H9 (cell line): ENCODE results near the gene EPC2. TPM values are rescaled to one million over a fixed set of nuclear protein-coding genes. Genes with fewer than 3 reads are reported as not detected.

Source experiments
- DNase-seq: peaks from one replicate; pipeline ENCODE4 v3.0.0-alpha.2; 2017
- H2AFZ ChIP-seq: one replicate; pipeline ENCODE4 v1.6.1; 2013; ENCODE audit warnings: mild to moderate bottlenecking, low read length, control low read depth, moderate library complexity
- H2AK5ac ChIP-seq: 2 replicates; pipeline ENCODE4 v1.6.1; 2013; ENCODE audit warnings: low read length, control low read depth, mixed read lengths; ENCODE audit not compliant: insufficient read length
- H2BK120ac ChIP-seq: one replicate; pipeline ENCODE4 v1.6.1; 2013; ENCODE audit warnings: low read depth, mild to moderate bottlenecking, low read length, control low read depth, inconsistent platforms; ENCODE audit not compliant: poor library complexity, severe bottlenecking
- H2BK12ac ChIP-seq: 2 replicates; pipeline ENCODE4 v1.6.1; 2013; ENCODE audit warnings: low read length, control low read depth, mixed read lengths, low read depth; ENCODE audit not compliant: insufficient read length
- H2BK15ac ChIP-seq: 2 replicates; pipeline ENCODE4 v1.6.1; 2013; ENCODE audit warnings: low read depth, low read length, control low read depth
- H2BK20ac ChIP-seq: one replicate; pipeline ENCODE4 v1.6.1; 2013; ENCODE audit warnings: low read depth, mild to moderate bottlenecking, low read length, control low read depth, inconsistent platforms; ENCODE audit not compliant: poor library complexity, severe bottlenecking
- H2BK5ac ChIP-seq: 2 replicates; pipeline ENCODE4 v1.6.1; 2013; ENCODE audit warnings: low read length, control low read depth, mixed read lengths; ENCODE audit not compliant: insufficient read length
- H3K14ac ChIP-seq: 2 replicates; pipeline ENCODE4 v1.6.1; 2013; ENCODE audit warnings: low read length, control low read depth; ENCODE audit not compliant: insufficient read depth
- H3K18ac ChIP-seq: 2 replicates; pipeline ENCODE4 v1.6.1; 2013; ENCODE audit warnings: low read depth, mild to moderate bottlenecking, mixed read lengths, low read length, control low read depth; ENCODE audit not compliant: insufficient read length
- H3K23ac ChIP-seq: 2 replicates; pipeline ENCODE4 v1.6.1; 2013; ENCODE audit warnings: low read length, control low read depth, mixed read lengths, low read depth; ENCODE audit not compliant: insufficient read length
- H3K23me2 ChIP-seq: 2 replicates; pipeline ENCODE4 v1.6.1; 2013; ENCODE audit warnings: low read depth, mild to moderate bottlenecking, mixed read lengths, low read length, control low read depth; ENCODE audit not compliant: insufficient read length, poor library complexity, severe bottlenecking
- H3K27ac ChIP-seq: 2 replicates; pipeline ENCODE4 v1.5.1; 2013; ENCODE audit warnings: low read length, control low read depth, mixed read lengths, low read depth; ENCODE audit not compliant: insufficient read length
- H3K27me3 ChIP-seq: 2 replicates; pipeline ENCODE4 v1.6.1; 2013; ENCODE audit warnings: low read length, control low read depth, inconsistent platforms; ENCODE audit not compliant: insufficient read depth
- H3K4ac ChIP-seq: 2 replicates; pipeline ENCODE4 v1.6.1; 2013; ENCODE audit warnings: low read depth, mild to moderate bottlenecking, control low read depth, inconsistent platforms, low read length, moderate library complexity
- H3K4me1 ChIP-seq: 2 replicates; pipeline ENCODE4 v1.6.1; 2013; ENCODE audit warnings: low read length, control low read depth, inconsistent platforms; ENCODE audit not compliant: insufficient read depth
- H3K4me2 ChIP-seq: 2 replicates; pipeline ENCODE4 v1.6.1; 2013; ENCODE audit warnings: low read length, control low read depth, mixed read lengths; ENCODE audit not compliant: insufficient read length, insufficient read depth
- H3K56ac ChIP-seq: 2 replicates; pipeline ENCODE4 v1.6.1; 2013; ENCODE audit warnings: low read depth, mild to moderate bottlenecking, mixed read lengths, low read length, control low read depth; ENCODE audit not compliant: insufficient read length
- H3K79me1 ChIP-seq: 2 replicates; pipeline ENCODE4 v1.6.1; 2013; ENCODE audit warnings: low read depth, mild to moderate bottlenecking, moderate library complexity, low read length, control low read depth, inconsistent platforms; ENCODE audit not compliant: insufficient read depth, poor library complexity, severe bottlenecking
- H3K79me2 ChIP-seq: 2 replicates; pipeline ENCODE4 v1.6.1; 2013; ENCODE audit warnings: low read length, control low read depth, inconsistent platforms; ENCODE audit not compliant: insufficient read depth
- H3K9ac ChIP-seq: 2 replicates; pipeline ENCODE4 v1.6.1; 2013; ENCODE audit warnings: low read length, control low read depth, mixed read lengths; ENCODE audit not compliant: insufficient read length; ENCODE audit errors: extremely low read depth
- H3K9me3 ChIP-seq: one replicate; pipeline ENCODE4 v1.6.1; 2013; ENCODE audit warnings: low read depth, low read length, inconsistent platforms; ENCODE audit not compliant: control insufficient read depth
- H3T11ph ChIP-seq: one replicate; pipeline ENCODE4 v1.6.1; 2013; ENCODE audit warnings: mild to moderate bottlenecking, low read length, control low read depth, inconsistent platforms
- H4K20me1 ChIP-seq: one replicate; pipeline ENCODE4 v1.6.1; 2013; ENCODE audit not compliant: control insufficient read depth, insufficient read length, insufficient read depth
- H4K5ac ChIP-seq: 2 replicates; pipeline ENCODE4 v1.6.1; 2013; ENCODE audit warnings: low read depth, mild to moderate bottlenecking, mixed read lengths, low read length, control low read depth; ENCODE audit not compliant: insufficient read length
- H4K8ac ChIP-seq: replicated peaks from 2 replicates; pipeline ENCODE4 v1.6.1; 2013; ENCODE audit warnings: low read length, control low read depth, mixed read lengths, low read depth; ENCODE audit not compliant: insufficient read length
- H4K91ac ChIP-seq: 2 replicates; pipeline ENCODE4 v1.6.1; 2013; ENCODE audit warnings: low read depth, mild to moderate bottlenecking, moderate library complexity, mixed read lengths, low read length, control low read depth; ENCODE audit not compliant: insufficient read length
- H3K27ac Mint-ChIP-seq, 3 experiments: 2 replicates in 2 of 3; 3 replicates in 1 of 3; pipeline ENCODE4 v1.8.0; 2020 to 2021; ENCODE audit warnings: mixed read lengths in 3 of 3, mild to moderate bottlenecking in 1 of 3, moderate library complexity in 1 of 3
- H3K27me3 Mint-ChIP-seq: 2 replicates; pipeline ENCODE4 v1.8.0; 2021; ENCODE audit warnings: low read depth, mild to moderate bottlenecking, moderate library complexity, mixed read lengths
- H3K36me3 Mint-ChIP-seq, 3 experiments: 2 replicates in 2 of 3; 3 replicates in 1 of 3; pipeline ENCODE4 v1.8.0; 2020 to 2021; ENCODE audit warnings: low read depth in 3 of 3, mixed read lengths in 3 of 3; ENCODE audit not compliant: insufficient read depth in 1 of 3
- H3K4me1 Mint-ChIP-seq, 2 experiments: 2 replicates each; pipeline ENCODE4 v1.8.0; 2020; ENCODE audit warnings: mixed read lengths in 2 of 2
- H3K4me3 Mint-ChIP-seq, 2 experiments: 2 replicates in 1 of 2; 3 replicates in 1 of 2; pipeline ENCODE4 v1.8.0; 2020 to 2021; ENCODE audit warnings: mild to moderate bottlenecking in 2 of 2, mixed read lengths in 2 of 2, moderate library complexity in 1 of 2
- H3K9me3 Mint-ChIP-seq, 2 experiments: 2 replicates in 1 of 2; 3 replicates in 1 of 2; pipeline ENCODE4 v1.8.0; 2020; ENCODE audit warnings: mild to moderate bottlenecking in 2 of 2, mixed read lengths in 2 of 2, moderate library complexity in 1 of 2
- CTCF ChIP-seq: fragments of 200-600 bp; sonication (generic); conservative IDR thresholded peaks from 3 replicates; pipeline ENCODE4 v1.8.0; 2021; ENCODE audit warnings: antibody characterized with exemption, mild to moderate bottlenecking
- whole genome bisulfite sequencing: extraction: QIAGEN DNeasy Blood & Tissue Kit; methylation state at CpG from one replicate; pipeline ENCODE4 v1.1.7; 2013; ENCODE audit warnings: missing lambda C conversion rate, low lambda C conversion rate, mixed read lengths; ENCODE audit not compliant: insufficient read length; ENCODE audit errors: extremely low coverage; 5-methylcytosine and 5-hydroxymethylcytosine counted together
- total RNA-seq: library from RNA; stranded (reverse); gene quantifications from 2 replicates; pipeline ENCODE4 v1.2.1, GENCODE V29; 2021

EPC2 gene
- total RNA-seq, 1 experiment from 2014 or later: 31.3 TPM

- Mint-ChIP-seq H3K4me1 (no peaks in the 10 kb centered on the region; a peak in 1 of 4 replicates), H3K36me3 (peaks cover 0 to 2% (median 0%) of the 10 kb centered on the region in 3 experiments; a peak in 1 of 7 replicates), H3K4me3 (no peak overlapping the region), H3K27ac (no peak overlapping the region), H3K9me3 (peaks cover 0 to 3% of the 10 kb centered on the region in 2 experiments; a peak in 1 of 5 replicates), H3K27me3 (peaks cover 3% of the 10 kb centered on the region)
- no peak overlapping the region for H3K9ac ChIP-seq
- no peak overlapping the region for H3T11ph ChIP-seq
- no peak overlapping the region for H3K14ac ChIP-seq
- H3K23ac ChIP-seq: no peak overlapping the region
- WGBS: no CpG with 5 or more reads among the region's 3 CpGs
- no peak overlapping the region for H4K8ac ChIP-seq
- H4K5ac ChIP-seq: no peak overlapping the region
- no peak overlapping the region for H2BK12ac ChIP-seq
- H3K4me2 ChIP-seq: no peak overlapping the region
- H2AFZ ChIP-seq: no peak overlapping the region
- no peak for TF ChIP-seq CTCF
- no peak for DNase-seq
- H2BK20ac ChIP-seq: no peak overlapping the region
- no peak overlapping the region for H3K4ac ChIP-seq
- no peak overlapping the region for H3K27ac ChIP-seq
- no peaks in the 10 kb centered on the region for H3K27me3 ChIP-seq
- H3K23me2 ChIP-seq: no peaks in the 10 kb centered on the region
- H2AK5ac ChIP-seq: no peak overlapping the region
- no peak overlapping the region for H2BK120ac ChIP-seq
- H4K91ac ChIP-seq: no peak overlapping the region
- H3K18ac ChIP-seq: no peak overlapping the region
- no peaks in the 10 kb centered on the region for H3K79me2 ChIP-seq
- no peak overlapping the region for H3K56ac ChIP-seq
- H2BK5ac ChIP-seq: no peak overlapping the region
- no peak overlapping the region for H2BK15ac ChIP-seq
- H4K20me1 ChIP-seq: no peaks in the 10 kb centered on the region
- H3K4me1 ChIP-seq: no peaks in the 10 kb centered on the region; the same call in 1 of the 2 replicates
- no peaks in the 10 kb centered on the region for H3K79me1 ChIP-seq
- H3K9me3 ChIP-seq: no peaks in the 10 kb centered on the region
Observed at GRCh38 chr2:148603562-148603920, 41.0 kb upstream of the EPC2 start.
